HepG2 (cell line): ENCODE measurements around the gene HHIPL1. TPM values are rescaled to one million over a fixed set of nuclear protein-coding genes. Genes with fewer than 3 reads are reported as not detected.

Experiments used
- ATAC-seq: fragments of 200-7000 bp; cut with Tn5 transposase; 3 replicates; pipeline ENCODE4 v1.9.1; 2020; ENCODE audit warnings: mild to moderate bottlenecking, moderate library complexity
- BruUV-seq: library from RNA; stranded (reverse); fragments of 400-500 nt; replicated peaks from 2 replicates; lab custom pipeline; 2021; lab: Mats Ljungman, UMichigan
- CTCF ChIA-PET: fragments of 300-600 bp; formaldehyde crosslinking; extraction: SDS; loops from one replicate; lab custom pipeline; 2021; ENCODE audit warnings: low total read pairs, inconsistent platforms, low intra/inter-chr PET ratio; lab: Yijun Ruan, JAX
- POLR2A ChIA-PET: fragments of 350-600 bp; sonication (Branson Sonifier 250); formaldehyde crosslinking; loops from one replicate; lab custom pipeline; 2020; ENCODE audit warnings: antibody characterized with exemption, inconsistent platforms; lab: Yijun Ruan, JAX
- DNase-seq: peaks from one replicate; pipeline ENCODE4 v3.0.0-alpha.2; 2015; ENCODE audit warnings: low spot score
- FAIRE-seq: peaks from 3 replicates; lab custom pipeline; 2011; peaks lifted over from hg19 to GRCh38; lab: Jason Lieb, UNC
- H2AFZ ChIP-seq: one replicate; pipeline ENCODE4 v1.6.1; 2011; ENCODE audit warnings: low read length, inconsistent platforms
- H3K27ac ChIP-seq: fragments of 300-600 bp; 3 replicates; pipeline ENCODE4 v1.8.0; 2011; ENCODE audit warnings: mixed run types, mild to moderate bottlenecking, mixed read lengths, low read length, inconsistent platforms; ENCODE audit not compliant: insufficient read depth; ENCODE audit errors: extremely low read length
- H3K27me3 ChIP-seq, 2 experiments: fragments of 200-600 bp in 1 of 2; 2 replicates in 1 of 2; 3 replicates in 1 of 2; pipeline versions ENCODE4 v1.6.0 to v1.8.0; 2011; ENCODE audit warnings: low read length in 2 of 2, mild to moderate bottlenecking in 2 of 2, moderate library complexity in 2 of 2, inconsistent platforms in 1 of 2; ENCODE audit not compliant: insufficient read depth in 2 of 2, control insufficient read depth in 1 of 2
- H3K36me3 ChIP-seq, 2 experiments: fragments of 200-600 bp in 1 of 2; replicated peaks in 1 of 2; 2 replicates in 1 of 2; 3 replicates in 1 of 2; pipeline versions ENCODE4 v1.5.1 to v1.8.0; 2011; ENCODE audit warnings: low read length in 2 of 2, inconsistent platforms in 1 of 2; ENCODE audit not compliant: insufficient read depth in 2 of 2, control insufficient read depth in 1 of 2
- H3K4me1 ChIP-seq: 2 replicates; pipeline ENCODE4 v1.5.1; 2012; ENCODE audit warnings: low read length, inconsistent platforms; ENCODE audit not compliant: insufficient read depth
- H3K4me2 ChIP-seq: 2 replicates; pipeline ENCODE4 v1.6.0; 2011; ENCODE audit warnings: low read depth, low read length, inconsistent platforms
- H3K4me3 ChIP-seq, 3 experiments: fragments of 200-600 bp in 1 of 3; sonication (generic), shearing (Covaris generic) in 1 of 3; replicated peaks in 1 of 3; 2 replicates each; pipeline ENCODE4 v1.5.1; 2011 to 2016; ENCODE audit warnings: low read length in 3 of 3, inconsistent platforms in 2 of 3, low read depth in 2 of 3, mild to moderate bottlenecking in 2 of 3, control low read depth in 1 of 3, mixed read lengths in 1 of 3; ENCODE audit not compliant: insufficient read depth in 1 of 3
- H3K79me2 ChIP-seq: one replicate; pipeline ENCODE4 v1.6.1; 2011; ENCODE audit warnings: low read length, inconsistent platforms; ENCODE audit not compliant: insufficient read depth
- H3K9ac ChIP-seq: 2 replicates; pipeline ENCODE4 v1.6.0; 2011; ENCODE audit warnings: mild to moderate bottlenecking, low read depth, low read length, inconsistent platforms; ENCODE audit not compliant: insufficient read depth
- H3K9me3 ChIP-seq: 2 replicates; pipeline ENCODE4 v1.5.1; 2012; ENCODE audit warnings: mild to moderate bottlenecking, low read length
- H4K20me1 ChIP-seq: 2 replicates; pipeline ENCODE4 v1.6.0; 2011; ENCODE audit warnings: inconsistent platforms, mild to moderate bottlenecking, low read length, moderate library complexity; ENCODE audit not compliant: insufficient read depth
- ELK4 ChIP-seq: sonication (generic); formaldehyde crosslinking; IDR thresholded peaks from 2 replicates; pipeline ENCODE4 v1.9.0; 2021; ENCODE audit warnings: missing genetic modification reagents, borderline replicate concordance
- JUNB ChIP-seq: sonication (generic); formaldehyde crosslinking; IDR thresholded peaks from 2 replicates; pipeline ENCODE4 v1.8.0; 2022; ENCODE audit warnings: missing genetic modification reagents, mild to moderate bottlenecking, borderline replicate concordance
- KDM6A ChIP-seq: IDR thresholded peaks from 2 replicates; pipeline ENCODE4 v1.6.1; 2016; ENCODE audit warnings: low read depth
- MLXIP ChIP-seq: sonication (generic); formaldehyde crosslinking; IDR thresholded peaks from 2 replicates; pipeline ENCODE4 v1.9.0; 2021; ENCODE audit warnings: missing genetic modification reagents, borderline replicate concordance
- SIN3A ChIP-seq: IDR thresholded peaks from 2 replicates; pipeline ENCODE4 v1.6.1; 2011; ENCODE audit warnings: low read depth, mild to moderate bottlenecking, control low read depth, low read length, borderline replicate concordance
- TBX3 ChIP-seq: fragments of 450-650 bp; IDR thresholded peaks from 2 replicates; pipeline ENCODE4 v1.6.1; 2017; ENCODE audit warnings: antibody characterized with exemption, mild to moderate bottlenecking, inconsistent platforms, borderline replicate concordance
- XRCC5 ChIP-seq: fragments of 200-400 bp; formaldehyde crosslinking; optimal IDR thresholded peaks from 2 replicates; pipeline ENCODE3; 2017; ENCODE audit warnings: mild to moderate bottlenecking, low read length
- ZNF639 ChIP-seq: conservative IDR thresholded peaks from 2 replicates; pipeline ENCODE4 v1.6.1; 2018; ENCODE audit warnings: missing genetic modification reagents
- ZNF83 ChIP-seq: sonication (generic); formaldehyde crosslinking; IDR thresholded peaks from 2 replicates; pipeline ENCODE4 v1.4.0; 2020; ENCODE audit warnings: missing genetic modification reagents, mild to moderate bottlenecking, borderline replicate concordance
- ZSCAN25 ChIP-seq: sonication (generic); formaldehyde crosslinking; IDR thresholded peaks from 2 replicates; pipeline ENCODE4 v1.8.0; 2022; ENCODE audit warnings: mild to moderate bottlenecking, missing genetic modification reagents
- WGBS: methylation state at CpG from one replicate; pipeline ENCODE4 v1.1.6; 2017; ENCODE audit warnings: low lambda C conversion rate; 5-methylcytosine and 5-hydroxymethylcytosine counted together
- in situ Hi-C: cut with HindIII; loops from 2 replicates; pipeline ENCODE4 v1.10.0; 2017; ENCODE audit warnings: low pct_unique_long_range_greater_than_20kb; ENCODE audit not compliant: extremely low pct_ligation_motif_present
- intact Hi-C: fragments of 100-400 bp; cut with micrococcal nuclease; formaldehyde crosslinking; loops from one replicate; pipeline ENCODE4 v1.10.0; 2022; ENCODE audit not compliant: unreplicated experiment
- polyA plus RNA-seq, 8 experiments: library from polyadenylated mRNA; depleted of rRNA in 3 of 8; stranded (reverse) in 7 of 8; unstranded in 1 of 8; fragments of >200 nt; fragmentation: Illumina TruSeq in 4 of 8; extraction: Trizol in 4 of 8; gene quantifications; 2 replicates each; pipeline versions ENCODE4 v1.2.1 to v1.2.3, GENCODE V29; 2011 to 2016; ENCODE audit warnings: low read depth in 4 of 8, missing spikeins in 1 of 8, mixed read lengths in 1 of 8; ENCODE audit not compliant: insufficient read depth in 1 of 8
- total RNA-seq, 5 experiments: library from RNA; depleted of rRNA; stranded (reverse); fragments of >200 nt; fragmentation: Illumina TruSeq; extraction: Trizol; gene quantifications; 2 replicates each; pipeline ENCODE4 v1.2.3, GENCODE V29; 2016; ENCODE audit warnings: low read depth in 1 of 5
- TF ChIP-seq, protein P1 (sequence below): sonication (generic); formaldehyde crosslinking; IDR thresholded peaks from 2 replicates; pipeline ENCODE4 v1.4.0; 2020; ENCODE audit warnings: mild to moderate bottlenecking, missing genetic modification reagents
- TF ChIP-seq, protein P2 (sequence below): sonication (generic); formaldehyde crosslinking; IDR thresholded peaks from 2 replicates; pipeline ENCODE4 v1.4.0; 2020; ENCODE audit warnings: mild to moderate bottlenecking, low read depth, missing genetic modification reagents
- TF ChIP-seq, protein P3 (sequence below): sonication (generic); formaldehyde crosslinking; IDR thresholded peaks from 2 replicates; pipeline ENCODE4 v1.8.0; 2022; ENCODE audit warnings: missing genetic modification reagents, mild to moderate bottlenecking, moderate library complexity, borderline replicate concordance

Gene HHIPL1
- total and polyA plus RNA-seq, 2 of the 13 experiments (the other 11 are each of a cell fraction or from before 2014, with no cell fraction given): not detected

- H3K9ac ChIP-seq: no peak overlapping the region
- no peaks in the 10 kb centered on the region for H3K36me3 ChIP-seq
- H3K4me1 ChIP-seq: peaks cover 36% of the 10 kb centered on the region
- POLR2A ChIA-PET: no interaction called here
- BruUV-seq: no TSS peak
- in situ Hi-C loops: no loop called here
- H2AFZ ChIP-seq: no peak overlapping the region
- H3K27me3 ChIP-seq: peaks cover 5 to 31% of the 10 kb centered on the region in 2 experiments
- DNase-seq (no peak), ATAC-seq (no peak), FAIRE-seq (no peak)
- CTCF ChIA-PET: no interaction called here
- no peaks in the 10 kb centered on the region for H4K20me1 ChIP-seq
- no peak overlapping the region for H3K4me3 ChIP-seq
- H3K4me2 ChIP-seq: no peak overlapping the region
- H3K79me2 ChIP-seq: no peaks in the 10 kb centered on the region
- no peak overlapping the region for H3K27ac ChIP-seq
- WGBS: 67% methylated on average over 12 of the region's 16 CpGs
- no peaks in the 10 kb centered on the region for H3K9me3 ChIP-seq
- intact Hi-C loops: no loop called here
- TF ChIP-seq XRCC5 (no peak), MLXIP (CRISPR knock-in tag) (no peak), ZNF83 (CRISPR knock-in tag) (no peak), ELK4 (CRISPR knock-in tag) (no peak), ZNF639 (no peak), JUNB (CRISPR knock-in tag) (no peak), KDM6A (no peak), ZSCAN25 (CRISPR knock-in tag) (no peak), SIN3A (no peak), TBX3 (no peak)
- TF ChIP-seq, protein P1, sequence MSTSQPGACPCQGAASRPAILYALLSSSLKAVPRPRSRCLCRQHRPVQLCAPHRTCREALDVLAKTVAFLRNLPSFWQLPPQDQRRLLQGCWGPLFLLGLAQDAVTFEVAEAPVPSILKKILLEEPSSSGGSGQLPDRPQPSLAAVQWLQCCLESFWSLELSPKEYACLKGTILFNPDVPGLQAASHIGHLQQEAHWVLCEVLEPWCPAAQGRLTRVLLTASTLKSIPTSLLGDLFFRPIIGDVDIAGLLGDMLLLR (CRISPR knock-in tag): no peak
- TF ChIP-seq, protein P2, sequence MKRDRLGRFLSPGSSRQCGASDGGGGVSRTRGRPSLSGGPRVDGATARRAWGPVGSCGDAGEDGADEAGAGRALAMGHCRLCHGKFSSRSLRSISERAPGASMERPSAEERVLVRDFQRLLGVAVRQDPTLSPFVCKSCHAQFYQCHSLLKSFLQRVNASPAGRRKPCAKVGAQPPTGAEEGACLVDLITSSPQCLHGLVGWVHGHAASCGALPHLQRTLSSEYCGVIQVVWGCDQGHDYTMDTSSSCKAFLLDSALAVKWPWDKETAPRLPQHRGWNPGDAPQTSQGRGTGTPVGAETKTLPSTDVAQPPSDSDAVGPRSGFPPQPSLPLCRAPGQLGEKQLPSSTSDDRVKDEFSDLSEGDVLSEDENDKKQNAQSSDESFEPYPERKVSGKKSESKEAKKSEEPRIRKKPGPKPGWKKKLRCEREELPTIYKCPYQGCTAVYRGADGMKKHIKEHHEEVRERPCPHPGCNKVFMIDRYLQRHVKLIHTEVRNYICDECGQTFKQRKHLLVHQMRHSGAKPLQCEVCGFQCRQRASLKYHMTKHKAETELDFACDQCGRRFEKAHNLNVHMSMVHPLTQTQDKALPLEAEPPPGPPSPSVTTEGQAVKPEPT (CRISPR knock-in tag): no peak
- TF ChIP-seq, protein P3, sequence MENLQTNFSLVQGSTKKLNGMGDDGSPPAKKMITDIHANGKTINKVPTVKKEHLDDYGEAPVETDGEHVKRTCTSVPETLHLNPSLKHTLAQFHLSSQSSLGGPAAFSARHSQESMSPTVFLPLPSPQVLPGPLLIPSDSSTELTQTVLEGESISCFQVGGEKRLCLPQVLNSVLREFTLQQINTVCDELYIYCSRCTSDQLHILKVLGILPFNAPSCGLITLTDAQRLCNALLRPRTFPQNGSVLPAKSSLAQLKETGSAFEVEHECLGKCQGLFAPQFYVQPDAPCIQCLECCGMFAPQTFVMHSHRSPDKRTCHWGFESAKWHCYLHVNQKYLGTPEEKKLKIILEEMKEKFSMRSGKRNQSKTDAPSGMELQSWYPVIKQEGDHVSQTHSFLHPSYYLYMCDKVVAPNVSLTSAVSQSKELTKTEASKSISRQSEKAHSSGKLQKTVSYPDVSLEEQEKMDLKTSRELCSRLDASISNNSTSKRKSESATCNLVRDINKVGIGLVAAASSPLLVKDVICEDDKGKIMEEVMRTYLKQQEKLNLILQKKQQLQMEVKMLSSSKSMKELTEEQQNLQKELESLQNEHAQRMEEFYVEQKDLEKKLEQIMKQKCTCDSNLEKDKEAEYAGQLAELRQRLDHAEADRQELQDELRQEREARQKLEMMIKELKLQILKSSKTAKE (CRISPR knock-in tag): no peak
These were observed 83.4 kb downstream of the HHIPL1 start for GRCh38 chr14:99728231-99728920.
